ENCODE measurements around the gene FGF14. TPM values are rescaled to one million over a fixed set of nuclear protein-coding genes. Genes with fewer than 3 reads are reported as not detected.

FGF14 gene
- total RNA-seq, 4 donors from 2014 or later, result 0.36 to 1.9 (median 0.45) TPM

- no peak overlapping the region for H3K4me3 ChIP-seq (ENCODE audit: low read depth, poor library complexity, severe bottlenecking)
- no peak for TF ChIP-seq POLR2A (IDR thresholded peaks at IDR 0.05)
- TF ChIP-seq, protein P1, sequence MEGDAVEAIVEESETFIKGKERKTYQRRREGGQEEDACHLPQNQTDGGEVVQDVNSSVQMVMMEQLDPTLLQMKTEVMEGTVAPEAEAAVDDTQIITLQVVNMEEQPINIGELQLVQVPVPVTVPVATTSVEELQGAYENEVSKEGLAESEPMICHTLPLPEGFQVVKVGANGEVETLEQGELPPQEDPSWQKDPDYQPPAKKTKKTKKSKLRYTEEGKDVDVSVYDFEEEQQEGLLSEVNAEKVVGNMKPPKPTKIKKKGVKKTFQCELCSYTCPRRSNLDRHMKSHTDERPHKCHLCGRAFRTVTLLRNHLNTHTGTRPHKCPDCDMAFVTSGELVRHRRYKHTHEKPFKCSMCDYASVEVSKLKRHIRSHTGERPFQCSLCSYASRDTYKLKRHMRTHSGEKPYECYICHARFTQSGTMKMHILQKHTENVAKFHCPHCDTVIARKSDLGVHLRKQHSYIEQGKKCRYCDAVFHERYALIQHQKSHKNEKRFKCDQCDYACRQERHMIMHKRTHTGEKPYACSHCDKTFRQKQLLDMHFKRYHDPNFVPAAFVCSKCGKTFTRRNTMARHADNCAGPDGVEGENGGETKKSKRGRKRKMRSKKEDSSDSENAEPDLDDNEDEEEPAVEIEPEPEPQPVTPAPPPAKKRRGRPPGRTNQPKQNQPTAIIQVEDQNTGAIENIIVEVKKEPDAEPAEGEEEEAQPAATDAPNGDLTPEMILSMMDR (IDR thresholded peaks at IDR 0.05), result no peak
- 61 to 68% methylated on average over 4 of the region's 4 CpGs for WGBS, 2 donors
- DNase-seq (ENCODE audit: low spot score in 2 of 2), result no peak
- intact Hi-C loops (cut with DNase I; ENCODE audit: low total_unique reads), result no loop called here
Measured at GRCh38 chr13:101673360-101674105, 728.3 kb downstream of the FGF14 start.

DNA sequence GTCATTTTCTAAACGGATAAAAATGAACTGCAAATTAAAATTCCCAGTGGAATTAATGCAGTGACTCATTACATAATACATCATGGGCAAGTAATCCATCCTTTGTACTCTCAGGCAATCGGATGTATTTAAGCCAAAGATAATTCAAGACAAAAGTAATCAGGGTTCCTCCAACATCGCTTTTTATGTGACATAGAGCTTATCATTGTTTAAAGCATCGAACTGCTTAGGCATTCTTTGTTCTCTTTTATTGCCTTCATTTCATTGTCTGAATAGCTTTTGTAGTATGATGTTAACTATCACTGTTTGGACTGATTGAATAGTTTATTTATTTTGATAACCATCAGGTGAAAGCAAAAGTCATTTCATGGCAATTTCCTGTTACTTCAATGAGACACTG, 740.0 kb downstream of the FGF14 start:
- intact Hi-C loops (cut with DNase I; ENCODE audit: low total_unique reads), result no loop called here
- H3K4me3 ChIP-seq (ENCODE audit: low read depth, poor library complexity, severe bottlenecking), result no peak overlapping the region
- TF ChIP-seq, protein P1 (IDR thresholded peaks at IDR 0.05), result no peak
- no peak for TF ChIP-seq POLR2A (IDR thresholded peaks at IDR 0.05)
- 54 to 59% methylated on average over 4 of the region's 4 CpGs for WGBS, 2 donors
- no peak for DNase-seq (ENCODE audit: low spot score in 2 of 2)

Small RNAs within 50 kb of the gene (microRNA-seq; reads per million reads assigned to microRNA genes)
- 1.4 to 2.8 reads per million in 2 donors for gene MIR2681 (ENCODE audit: borderline number of aligned reads in 1 of 2, borderline replicate concordance in 2 of 2)
- gene MIR4705 (ENCODE audit: borderline number of aligned reads in 1 of 2, borderline replicate concordance in 2 of 2), result 0 to 2.0 reads per million in 2 donors

Other genes with a start within 250 kb of the FGF14 start
- 10 to 100 TPM; 24.5 to 32.2 (median 26.8) TPM for gene TPP2, start 194.9 kb upstream of the FGF14 start, total RNA-seq

Measured in lower leg skin (tissue), 4 donors.